HEK293 (cell line): Measurements from ENCODE around the gene RGS14.

Experiments used
- CTCF ChIA-PET: fragments of 350-600 bp; formaldehyde crosslinking; extraction: SDS; loops from one replicate; lab custom pipeline; 2021; ENCODE audit warnings: antibody characterized with exemption; lab: Yijun Ruan, JAX
- POLR2A ChIA-PET: fragments of 300-600 bp; formaldehyde crosslinking; extraction: SDS; loops from one replicate; lab custom pipeline; 2020; ENCODE audit warnings: antibody characterized with exemption, inconsistent platforms; lab: Yijun Ruan, JAX
- H3K27ac ChIP-seq: fragments of 200-500 bp; sonication (Bioruptor generic); 2 replicates; pipeline ENCODE4 v1.5.1; 2014; ENCODE audit warnings: low read depth, low read length, control low read depth, inconsistent platforms; ENCODE audit errors: extremely low read depth
- H3K36me3 ChIP-seq, 2 experiments: fragments of 200-500 bp in 1 of 2; sonication (Bioruptor generic) in 1 of 2; 1 replicate in 1 of 2; 2 replicates in 1 of 2; pipeline ENCODE4 v1.5.1; 2014 to 2017; ENCODE audit warnings: inconsistent platforms in 2 of 2, low read length in 2 of 2; ENCODE audit not compliant: control insufficient read depth in 2 of 2, insufficient read depth in 1 of 2
- H3K4me1 ChIP-seq: fragments of 200-500 bp; sonication (Bioruptor generic); 2 replicates; pipeline ENCODE4 v1.5.1; 2014; ENCODE audit warnings: mild to moderate bottlenecking, low read length, inconsistent platforms; ENCODE audit not compliant: control insufficient read depth, insufficient read depth
- H3K4me3 ChIP-seq: 2 replicates; pipeline ENCODE4 v1.5.1; 2011; ENCODE audit warnings: low read depth, mild to moderate bottlenecking, control low read depth, low read length, moderate library complexity
- H3K9me3 ChIP-seq: fragments of 200-500 bp; sonication (Bioruptor generic); 2 replicates; pipeline ENCODE4 v1.5.1; 2014; ENCODE audit warnings: low read depth, low read length, inconsistent platforms; ENCODE audit not compliant: control insufficient read depth, insufficient read depth
- KLF8 ChIP-seq: fragments of 450-650 bp; formaldehyde crosslinking; IDR thresholded peaks from 2 replicates; pipeline ENCODE4 v1.5.1; 2016; ENCODE audit warnings: missing biosample characterization, missing genetic modification characterization
- KLF9 ChIP-seq: fragments of 450-650 bp; formaldehyde crosslinking; IDR thresholded peaks from 2 replicates; pipeline ENCODE4 v1.5.1; 2016; ENCODE audit warnings: missing biosample characterization, missing genetic modification characterization, low read depth
- PATZ1 ChIP-seq: fragments of 450-650 bp; formaldehyde crosslinking; IDR thresholded peaks from 2 replicates; pipeline ENCODE4 v1.5.1; 2016; ENCODE audit warnings: missing biosample characterization, missing genetic modification characterization
- SCRT2 ChIP-seq: fragments of 450-650 bp; formaldehyde crosslinking; IDR thresholded peaks from 2 replicates; pipeline ENCODE4 v1.5.1; 2016; ENCODE audit warnings: missing biosample characterization, missing genetic modification characterization
- SP2 ChIP-seq: fragments of 450-650 bp; formaldehyde crosslinking; IDR thresholded peaks from 2 replicates; pipeline ENCODE4 v1.5.1; 2016; ENCODE audit warnings: missing biosample characterization, missing genetic modification characterization
- SP3 ChIP-seq: fragments of 450-650 bp; formaldehyde crosslinking; IDR thresholded peaks from 2 replicates; pipeline ENCODE4 v1.5.1; 2016; ENCODE audit warnings: missing biosample characterization, missing genetic modification characterization
- ZBTB20 ChIP-seq: fragments of 450-650 bp; formaldehyde crosslinking; IDR thresholded peaks from 2 replicates; pipeline ENCODE4 v1.5.1; 2016; ENCODE audit warnings: missing biosample characterization, missing genetic modification characterization
- ZBTB48 ChIP-seq: fragments of 450-650 bp; formaldehyde crosslinking; IDR thresholded peaks from 2 replicates; pipeline ENCODE4 v1.5.1; 2016; ENCODE audit warnings: missing biosample characterization, missing genetic modification characterization
- ZBTB6 ChIP-seq: fragments of 450-650 bp; formaldehyde crosslinking; IDR thresholded peaks from 2 replicates; pipeline ENCODE4 v1.5.1; 2017; ENCODE audit warnings: missing biosample characterization, missing genetic modification characterization
- ZNF16 ChIP-seq: fragments of 450-650 bp; formaldehyde crosslinking; IDR thresholded peaks from 2 replicates; pipeline ENCODE4 v1.5.1; 2016; ENCODE audit warnings: low read depth, missing biosample characterization, missing genetic modification characterization
- ZNF23 ChIP-seq: fragments of 450-650 bp; formaldehyde crosslinking; IDR thresholded peaks from 2 replicates; pipeline ENCODE4 v1.5.1; 2016; ENCODE audit warnings: missing biosample characterization, missing genetic modification characterization, borderline replicate concordance
- ZNF324 ChIP-seq: fragments of 450-650 bp; formaldehyde crosslinking; IDR thresholded peaks from 2 replicates; pipeline ENCODE4 v1.5.1; 2016; ENCODE audit warnings: missing biosample characterization, missing genetic modification characterization
- ZNF341 ChIP-seq: fragments of 450-650 bp; formaldehyde crosslinking; IDR thresholded peaks from 2 replicates; pipeline ENCODE4; 2016; ENCODE audit warnings: low read depth, missing biosample characterization, missing genetic modification characterization
- ZNF449 ChIP-seq: fragments of 450-650 bp; formaldehyde crosslinking; IDR thresholded peaks from 2 replicates; pipeline ENCODE4 v1.5.1; 2017; ENCODE audit warnings: missing biosample characterization, mild to moderate bottlenecking, missing genetic modification characterization, moderate library complexity
- ZNF677 ChIP-seq: fragments of 450-650 bp; IDR thresholded peaks from 2 replicates; pipeline ENCODE4 v1.5.0; 2018; ENCODE audit warnings: missing biosample characterization, mild to moderate bottlenecking, missing genetic modification characterization, moderate library complexity
- ZNF777 ChIP-seq: fragments of 450-650 bp; formaldehyde crosslinking; IDR thresholded peaks from 2 replicates; pipeline ENCODE4 v1.5.1; 2017; ENCODE audit warnings: missing biosample characterization, missing genetic modification characterization, borderline replicate concordance
- ZSCAN16 ChIP-seq: fragments of 450-650 bp; formaldehyde crosslinking; IDR thresholded peaks from 2 replicates; pipeline ENCODE4 v1.5.1; 2016; ENCODE audit warnings: missing biosample characterization, missing genetic modification characterization
- TF ChIP-seq, protein P1 (sequence below): fragments of 450-650 bp; formaldehyde crosslinking; optimal IDR thresholded peaks from 2 replicates; pipeline ENCODE3; 2016; ENCODE audit warnings: missing biosample characterization, mild to moderate bottlenecking, missing genetic modification characterization
- TF ChIP-seq, protein P2 (sequence below): fragments of 450-650 bp; formaldehyde crosslinking; IDR thresholded peaks from 2 replicates; pipeline ENCODE4 v1.5.1; 2016; ENCODE audit warnings: missing biosample characterization, missing genetic modification characterization
- TF ChIP-seq, protein P3 (sequence below): fragments of 450-650 bp; formaldehyde crosslinking; IDR thresholded peaks from 2 replicates; pipeline ENCODE4 v1.5.1; 2016; ENCODE audit warnings: missing biosample characterization, missing genetic modification characterization
- TF ChIP-seq, protein P4 (sequence below): fragments of 450-650 bp; formaldehyde crosslinking; IDR thresholded peaks from 2 replicates; pipeline ENCODE4 v1.5.0; 2017; ENCODE audit warnings: missing biosample characterization, missing genetic modification characterization, borderline replicate concordance
- TF ChIP-seq, protein P5 (sequence below): fragments of 450-650 bp; formaldehyde crosslinking; IDR thresholded peaks from 2 replicates; pipeline ENCODE4 v1.5.1; 2017; ENCODE audit warnings: missing biosample characterization, missing genetic modification characterization

RGS14 gene

DNA sequence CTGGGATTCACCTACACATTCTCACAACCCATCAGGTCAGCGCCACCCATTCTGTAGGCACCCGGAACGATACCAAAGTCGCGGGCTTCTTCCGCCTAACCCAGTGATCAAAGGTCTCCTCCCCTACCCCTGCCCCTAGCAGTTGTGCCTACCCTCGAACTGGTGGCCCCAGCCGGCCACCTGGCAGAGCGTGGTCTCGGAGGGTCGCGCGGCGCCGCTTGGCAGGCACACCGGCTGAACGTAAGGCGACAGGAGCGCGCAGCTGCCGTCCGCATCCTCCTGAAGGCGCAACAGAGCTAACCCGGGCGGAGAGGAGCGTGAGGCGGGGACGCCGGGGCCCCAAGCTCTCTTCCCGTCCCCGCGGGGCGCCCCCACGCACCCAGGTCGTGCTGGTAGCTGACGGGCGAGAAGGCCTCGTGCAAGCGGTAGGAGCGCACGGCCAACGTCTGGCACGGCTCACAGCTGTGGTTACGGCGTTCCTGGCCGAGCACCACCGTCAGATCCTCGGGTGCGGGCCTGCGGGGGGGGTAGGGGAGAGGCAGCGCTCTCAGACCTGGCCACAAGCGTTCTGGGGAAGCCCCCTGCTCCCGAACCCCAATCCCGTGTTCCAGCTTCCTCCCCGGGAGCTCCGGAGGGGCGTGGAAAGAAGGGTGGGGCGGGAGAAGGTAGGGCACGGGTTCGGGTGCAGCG, 45.5 kb downstream of the RGS14 start:
- Histone ChIP-seq H3K9me3 (no peaks in the 10 kb centered on the region), H3K36me3 (no peaks in the 10 kb centered on the region), H3K4me1 (no peaks in the 10 kb centered on the region), H3K4me3 (peak overlapping the region; percentile 50), H3K27ac (peak overlapping the region; percentile 55; the same call in 1 of the 2 replicates)
- POLR2A ChIA-PET = interaction anchor here (0.8 to 3.8 kb wide), 16 partner anchors 11 to 94 kb away, joined by 3 to 45 read pairs (median 6); partner anchors contain the start of genes GRK6 and PDLIM7
- CTCF ChIA-PET = interaction anchor here (0.6 to 6.6 kb wide), 40 partner anchors 9 to 331 kb away, joined by 3 to 97 read pairs (median 6); partner anchors contain the start of genes GRK6, LMAN2 and SLC34A1
- TF ChIP-seq SCRT2 (peak; percentile 91), ZNF449 (tag by site-specific recombination) (0 out of 2 replicates have a peak, but pooled peaks have one; percentile 39), ZSCAN16 (tag by site-specific recombination) (peak; percentile 9; the same call in 1 of the 2 replicates), SP2 (tag by site-specific recombination) (no peak), ZBTB6 (tag by site-specific recombination) (peak; percentile 8; the same call in 1 of the 2 replicates), PATZ1 (tag by site-specific recombination) (peak; percentile 59; the same call in 1 of the 2 replicates), ZNF23 (no peak), ZNF341 (tag by site-specific recombination) (no peak; the same call in 1 of the 2 replicates), ZBTB48 (tag by site-specific recombination) (0 out of 2 replicates have a peak, but pooled peaks have one; percentile 50), SP3 (tag by site-specific recombination) (peak; percentile 5; the same call in 1 of the 2 replicates), KLF9 (tag by site-specific recombination) (peak; percentile 59), ZNF324 (tag by site-specific recombination) (0 out of 2 replicates have a peak, but pooled peaks have one; percentile 16), ZNF16 (tag by site-specific recombination) (no peak), ZBTB20 (peak; percentile 86), ZNF677 (tag by site-specific recombination) (no peak), KLF8 (tag by site-specific recombination) (peak; percentile 85; the same call in 1 of the 2 replicates), ZNF777 (tag by site-specific recombination) (peak; percentile 86)
- TF ChIP-seq, protein P1, sequence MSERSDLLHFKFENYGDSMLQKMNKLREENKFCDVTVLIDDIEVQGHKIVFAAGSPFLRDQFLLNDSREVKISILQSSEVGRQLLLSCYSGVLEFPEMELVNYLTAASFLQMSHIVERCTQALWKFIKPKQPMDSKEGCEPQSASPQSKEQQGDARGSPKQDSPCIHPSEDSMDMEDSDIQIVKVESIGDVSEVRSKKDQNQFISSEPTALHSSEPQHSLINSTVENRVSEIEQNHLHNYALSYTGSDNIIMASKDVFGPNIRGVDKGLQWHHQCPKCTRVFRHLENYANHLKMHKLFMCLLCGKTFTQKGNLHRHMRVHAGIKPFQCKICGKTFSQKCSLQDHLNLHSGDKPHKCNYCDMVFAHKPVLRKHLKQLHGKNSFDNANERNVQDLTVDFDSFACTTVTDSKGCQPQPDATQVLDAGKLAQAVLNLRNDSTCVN = peak; percentile 98
- TF ChIP-seq, protein P2, sequence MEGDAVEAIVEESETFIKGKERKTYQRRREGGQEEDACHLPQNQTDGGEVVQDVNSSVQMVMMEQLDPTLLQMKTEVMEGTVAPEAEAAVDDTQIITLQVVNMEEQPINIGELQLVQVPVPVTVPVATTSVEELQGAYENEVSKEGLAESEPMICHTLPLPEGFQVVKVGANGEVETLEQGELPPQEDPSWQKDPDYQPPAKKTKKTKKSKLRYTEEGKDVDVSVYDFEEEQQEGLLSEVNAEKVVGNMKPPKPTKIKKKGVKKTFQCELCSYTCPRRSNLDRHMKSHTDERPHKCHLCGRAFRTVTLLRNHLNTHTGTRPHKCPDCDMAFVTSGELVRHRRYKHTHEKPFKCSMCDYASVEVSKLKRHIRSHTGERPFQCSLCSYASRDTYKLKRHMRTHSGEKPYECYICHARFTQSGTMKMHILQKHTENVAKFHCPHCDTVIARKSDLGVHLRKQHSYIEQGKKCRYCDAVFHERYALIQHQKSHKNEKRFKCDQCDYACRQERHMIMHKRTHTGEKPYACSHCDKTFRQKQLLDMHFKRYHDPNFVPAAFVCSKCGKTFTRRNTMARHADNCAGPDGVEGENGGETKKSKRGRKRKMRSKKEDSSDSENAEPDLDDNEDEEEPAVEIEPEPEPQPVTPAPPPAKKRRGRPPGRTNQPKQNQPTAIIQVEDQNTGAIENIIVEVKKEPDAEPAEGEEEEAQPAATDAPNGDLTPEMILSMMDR = peak; percentile 23
- TF ChIP-seq, protein P3, sequence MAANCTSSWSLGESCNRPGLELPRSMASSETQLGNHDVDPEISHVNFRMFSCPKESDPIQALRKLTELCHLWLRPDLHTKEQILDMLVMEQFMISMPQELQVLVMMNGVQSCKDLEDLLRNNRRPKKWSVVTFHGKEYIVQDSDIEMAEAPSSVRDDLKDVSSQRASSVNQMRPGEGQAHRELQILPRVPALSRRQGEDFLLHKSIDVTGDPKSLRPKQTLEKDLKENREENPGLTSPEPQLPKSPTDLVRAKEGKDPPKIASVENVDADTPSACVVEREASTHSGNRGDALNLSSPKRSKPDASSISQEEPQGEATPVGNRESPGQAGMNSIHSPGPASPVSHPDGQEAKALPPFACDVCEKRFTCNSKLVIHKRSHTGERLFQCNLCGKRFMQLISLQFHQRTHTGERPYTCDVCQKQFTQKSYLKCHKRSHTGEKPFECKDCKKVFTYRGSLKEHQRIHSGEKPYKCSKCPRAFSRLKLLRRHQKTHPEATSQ (tag by site-specific recombination) = peak; percentile 47; the same call in 1 of the 2 replicates
- TF ChIP-seq, protein P4, sequence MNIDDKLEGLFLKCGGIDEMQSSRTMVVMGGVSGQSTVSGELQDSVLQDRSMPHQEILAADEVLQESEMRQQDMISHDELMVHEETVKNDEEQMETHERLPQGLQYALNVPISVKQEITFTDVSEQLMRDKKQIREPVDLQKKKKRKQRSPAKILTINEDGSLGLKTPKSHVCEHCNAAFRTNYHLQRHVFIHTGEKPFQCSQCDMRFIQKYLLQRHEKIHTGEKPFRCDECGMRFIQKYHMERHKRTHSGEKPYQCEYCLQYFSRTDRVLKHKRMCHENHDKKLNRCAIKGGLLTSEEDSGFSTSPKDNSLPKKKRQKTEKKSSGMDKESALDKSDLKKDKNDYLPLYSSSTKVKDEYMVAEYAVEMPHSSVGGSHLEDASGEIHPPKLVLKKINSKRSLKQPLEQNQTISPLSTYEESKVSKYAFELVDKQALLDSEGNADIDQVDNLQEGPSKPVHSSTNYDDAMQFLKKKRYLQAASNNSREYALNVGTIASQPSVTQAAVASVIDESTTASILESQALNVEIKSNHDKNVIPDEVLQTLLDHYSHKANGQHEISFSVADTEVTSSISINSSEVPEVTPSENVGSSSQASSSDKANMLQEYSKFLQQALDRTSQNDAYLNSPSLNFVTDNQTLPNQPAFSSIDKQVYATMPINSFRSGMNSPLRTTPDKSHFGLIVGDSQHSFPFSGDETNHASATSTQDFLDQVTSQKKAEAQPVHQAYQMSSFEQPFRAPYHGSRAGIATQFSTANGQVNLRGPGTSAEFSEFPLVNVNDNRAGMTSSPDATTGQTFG (tag by site-specific recombination) = no peak
- TF ChIP-seq, protein P5, sequence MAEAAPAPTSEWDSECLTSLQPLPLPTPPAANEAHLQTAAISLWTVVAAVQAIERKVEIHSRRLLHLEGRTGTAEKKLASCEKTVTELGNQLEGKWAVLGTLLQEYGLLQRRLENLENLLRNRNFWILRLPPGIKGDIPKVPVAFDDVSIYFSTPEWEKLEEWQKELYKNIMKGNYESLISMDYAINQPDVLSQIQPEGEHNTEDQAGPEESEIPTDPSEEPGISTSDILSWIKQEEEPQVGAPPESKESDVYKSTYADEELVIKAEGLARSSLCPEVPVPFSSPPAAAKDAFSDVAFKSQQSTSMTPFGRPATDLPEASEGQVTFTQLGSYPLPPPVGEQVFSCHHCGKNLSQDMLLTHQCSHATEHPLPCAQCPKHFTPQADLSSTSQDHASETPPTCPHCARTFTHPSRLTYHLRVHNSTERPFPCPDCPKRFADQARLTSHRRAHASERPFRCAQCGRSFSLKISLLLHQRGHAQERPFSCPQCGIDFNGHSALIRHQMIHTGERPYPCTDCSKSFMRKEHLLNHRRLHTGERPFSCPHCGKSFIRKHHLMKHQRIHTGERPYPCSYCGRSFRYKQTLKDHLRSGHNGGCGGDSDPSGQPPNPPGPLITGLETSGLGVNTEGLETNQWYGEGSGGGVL (tag by site-specific recombination) = peak; percentile 78
